ENCODE data around the gene SOX10. TPM values are rescaled to one million over a fixed set of nuclear protein-coding genes. Genes with fewer than 3 reads are reported as not detected.

SOX10 gene
- total and polyA plus RNA-seq, 2 of the 13 experiments (the other 11 are each of a cell fraction or from before 2014, with no cell fraction given), result not detected

- TF ChIP-seq ATF5 (CRISPR knock-in tag; IDR thresholded peaks at IDR 0.05; ENCODE audit: low read depth), result no peak
- TF ChIP-seq JDP2 (CRISPR knock-in tag; IDR thresholded peaks at IDR 0.05; ENCODE audit: borderline replicate concordance), result no peak
- TF ChIP-seq KDM3A (CRISPR knock-in tag; IDR thresholded peaks at IDR 0.05; ENCODE audit: low read depth), result no peak
- no peak for TF ChIP-seq CENPX (CRISPR knock-in tag; IDR thresholded peaks at IDR 0.05)
- TF ChIP-seq MAZ (IDR thresholded peaks at IDR 0.05; ENCODE audit: borderline replicate concordance, low read depth, low read length), result no peak
- no peak for TF ChIP-seq MAZ (CRISPR knock-in tag; IDR thresholded peaks at IDR 0.05; ENCODE audit: low read depth)
- TF ChIP-seq RCOR2 (CRISPR knock-in tag; IDR thresholded peaks at IDR 0.05), result peak; percentile 62; the same call in 1 of the 2 replicates
- no peak for TF ChIP-seq ZNF207 (IDR thresholded peaks at IDR 0.05; ENCODE audit: borderline replicate concordance)
- no peak for TF ChIP-seq ZNF784 (CRISPR knock-in tag; IDR thresholded peaks at IDR 0.05; ENCODE audit: borderline replicate concordance)
- TF ChIP-seq SRY (CRISPR knock-in tag; IDR thresholded peaks at IDR 0.05), result no peak
- no peak for TF ChIP-seq ZNF773 (CRISPR knock-in tag; IDR thresholded peaks at IDR 0.05; ENCODE audit: borderline replicate concordance)
- TF ChIP-seq REXO4 (CRISPR knock-in tag; IDR thresholded peaks at IDR 0.05; ENCODE audit: borderline replicate concordance), result no peak
Measured at GRCh38 chr22:37968452-37969251, 15.7 kb downstream of the SOX10 start (continued).

Measured in HepG2 (cell line).